GM18868 (cell line): ENCODE data around the gene MSTN.

Source experiments
- ATAC-seq: cut with Tn5 transposase; IDR thresholded peaks from one replicate; pipeline ENCODE4 v1.9.1; 2021; ENCODE audit warnings: mild to moderate bottlenecking, moderate library complexity; ENCODE audit not compliant: unreplicated experiment

Gene MSTN

GRCh38 chr2:190062601-190063000 is at the start of gene MSTN:
TSS of gene MSTN (minus strand) at chr2:190062729. CDS start at chr2:190062596, 133 bp downstream.
- ATAC-seq: no peak

- ATAC-seq: no peak
Observed at GRCh38 chr2:190111166-190111565, 48.6 kb upstream of the MSTN start.

- no peak for ATAC-seq
Observed at GRCh38 chr2:190110699-190111098, 48.2 kb upstream of the MSTN start.

GRCh38 chr2:190110131-190110530 is 47.6 kb upstream of the MSTN start:
- ATAC-seq: no peak

GRCh38 chr2:190107409-190107808 is 44.9 kb upstream of the MSTN start:
- no peak for ATAC-seq

GRCh38 chr2:190106783-190107182 is 44.3 kb upstream of the MSTN start:
- ATAC-seq: no peak

GRCh38 chr2:190105554-190105953 is 43.0 kb upstream of the MSTN start:
- no peak for ATAC-seq

- no peak for ATAC-seq
Observed at GRCh38 chr2:190103144-190103543, 40.6 kb upstream of the MSTN start.

GRCh38 chr2:190099890-190100697 is 37.6 kb upstream of the MSTN start:
- ATAC-seq: no peak

GRCh38 chr2:190098851-190099250 is 36.3 kb upstream of the MSTN start:
- no peak for ATAC-seq

GRCh38 chr2:190097115-190097514 is 34.6 kb upstream of the MSTN start:
- ATAC-seq: no peak

GRCh38 chr2:190094316-190094871 is 31.9 kb upstream of the MSTN start:
- no peak for ATAC-seq

- no peak for ATAC-seq
Observed at GRCh38 chr2:190093793-190094192, 31.3 kb upstream of the MSTN start.

GRCh38 chr2:190090148-190090547 is 27.6 kb upstream of the MSTN start:
- no peak for ATAC-seq

- peak; percentile 67 for ATAC-seq
Observed at GRCh38 chr2:190088917-190089316, 26.4 kb upstream of the MSTN start.

GRCh38 chr2:190084704-190085103 is 22.2 kb upstream of the MSTN start:
- ATAC-seq: no peak

- no peak for ATAC-seq
Observed at GRCh38 chr2:190082118-190082517, 19.6 kb upstream of the MSTN start.

GRCh38 chr2:190080527-190081049 is 18.1 kb upstream of the MSTN start:
- no peak for ATAC-seq

- no peak for ATAC-seq
Observed at GRCh38 chr2:190079160-190079559, 16.6 kb upstream of the MSTN start.

GRCh38 chr2:190075623-190076022 is 13.1 kb upstream of the MSTN start:
- ATAC-seq: no peak

- ATAC-seq: peak; percentile 63
Observed at GRCh38 chr2:190069936-190070696, 7.6 kb upstream of the MSTN start.

- ATAC-seq: no peak
Observed at GRCh38 chr2:190068764-190069163, 6.2 kb upstream of the MSTN start.
